HG02623 (cell line): Measurements from ENCODE around the gene DHX15.

Experiments used
- ATAC-seq: cut with Tn5 transposase; IDR thresholded peaks from one replicate; pipeline ENCODE4 v1.9.1; 2021; ENCODE audit warnings: moderate library complexity; ENCODE audit not compliant: unreplicated experiment

The DHX15 gene

GRCh38 chr4:24584211-24584850, at the start of gene DHX15:
Gene DHX15, minus strand, starts transcription at chr4:24584554. Its CDS starts 161 bp downstream, at chr4:24584393.
- ATAC-seq = peak; percentile 85

GRCh38 chr4:24632011-24632410, 47.7 kb upstream of the DHX15 start:
- no peak for ATAC-seq

- ATAC-seq = no peak
Observed at GRCh38 chr4:24630937-24631336, 46.6 kb upstream of the DHX15 start.

GRCh38 chr4:24625091-24625490, 40.7 kb upstream of the DHX15 start:
- no peak for ATAC-seq

GRCh38 chr4:24624381-24624780, 40.0 kb upstream of the DHX15 start:
- no peak for ATAC-seq

- no peak for ATAC-seq
Observed at GRCh38 chr4:24622146-24622834, 37.9 kb upstream of the DHX15 start.

GRCh38 chr4:24615977-24616376, 31.6 kb upstream of the DHX15 start:
- no peak for ATAC-seq

- no peak for ATAC-seq
Observed at GRCh38 chr4:24614881-24615280, 30.5 kb upstream of the DHX15 start.

- ATAC-seq = no peak
Observed at GRCh38 chr4:24613502-24613901, 29.1 kb upstream of the DHX15 start.

GRCh38 chr4:24611575-24611974, 27.2 kb upstream of the DHX15 start:
- ATAC-seq = no peak

- ATAC-seq = no peak
Observed at GRCh38 chr4:24607334-24607733, 23.0 kb upstream of the DHX15 start.

GRCh38 chr4:24605216-24605615, 20.9 kb upstream of the DHX15 start:
- ATAC-seq = no peak

- ATAC-seq = no peak
Observed at GRCh38 chr4:24604558-24605214, 20.3 kb upstream of the DHX15 start.

- no peak for ATAC-seq
Observed at GRCh38 chr4:24603343-24603742, 19.0 kb upstream of the DHX15 start.

- ATAC-seq = no peak
Observed at GRCh38 chr4:24601121-24601520, 16.8 kb upstream of the DHX15 start.

GRCh38 chr4:24599275-24599674, 14.9 kb upstream of the DHX15 start:
- ATAC-seq = no peak

- ATAC-seq = no peak
Observed at GRCh38 chr4:24598025-24598424, 13.7 kb upstream of the DHX15 start.

- ATAC-seq = no peak
Observed at GRCh38 chr4:24595659-24596058, 11.3 kb upstream of the DHX15 start.

GRCh38 chr4:24594887-24595286, 10.5 kb upstream of the DHX15 start:
- no peak for ATAC-seq

- peak; percentile 50 for ATAC-seq
Observed at GRCh38 chr4:24589448-24589847, 5.1 kb upstream of the DHX15 start.

GRCh38 chr4:24588216-24588954, 4.0 kb upstream of the DHX15 start:
- ATAC-seq = no peak
